Lung (tissue), 12 donors: ENCODE results near the gene RING1. TPM values are rescaled to one million over a fixed set of nuclear protein-coding genes. Genes with fewer than 3 reads are reported as not detected.

ENCODE experiments used
- ATAC-seq: fragments of 200-7000 bp; cut with Tn5 transposase; one replicate; pipeline ENCODE4 v1.9.1; 2020; ENCODE audit warnings: moderate number of reproducible peaks; ENCODE audit not compliant: insufficient read depth, low FRiP score
- DNase-seq, 3 donors: peaks; one replicate each; pipeline ENCODE4 v3.0.0-alpha.2; 2013 to 2017
- H3K27ac ChIP-seq, 2 donors: one replicate each; pipeline ENCODE4 v1.5.1; 2013; ENCODE audit warnings: mild to moderate bottlenecking in 2 of 2, moderate library complexity in 2 of 2, control low read depth in 1 of 2, inconsistent platforms in 1 of 2, low read depth in 1 of 2, low read length in 1 of 2
- H3K27me3 ChIP-seq, 3 donors: one replicate each; pipeline ENCODE4 v1.5.1; 2013; ENCODE audit warnings: low read length in 2 of 3; ENCODE audit not compliant: control insufficient read depth in 3 of 3, insufficient read depth in 3 of 3
- H3K36me3 ChIP-seq, 4 donors: one replicate each; pipeline ENCODE4 v1.5.1; 2013; ENCODE audit warnings: low read length in 4 of 4, mild to moderate bottlenecking in 1 of 4, moderate library complexity in 1 of 4; ENCODE audit not compliant: control insufficient read depth in 4 of 4, insufficient read depth in 4 of 4
- H3K4me1 ChIP-seq, 5 donors: one replicate each; pipeline ENCODE4 v1.5.1; 2013; ENCODE audit warnings: low read length in 5 of 5, mild to moderate bottlenecking in 2 of 5, moderate library complexity in 1 of 5; ENCODE audit not compliant: control insufficient read depth in 5 of 5, insufficient read depth in 5 of 5
- H3K4me3 ChIP-seq: one replicate; pipeline ENCODE4 v1.5.1; 2013; ENCODE audit warnings: mild to moderate bottlenecking, control low read depth, moderate library complexity
- H3K9ac ChIP-seq, 2 donors: one replicate each; pipeline ENCODE4 v1.5.1; 2013; ENCODE audit warnings: low read length in 2 of 2, control low read depth in 1 of 2; ENCODE audit not compliant: insufficient read depth in 1 of 2
- H3K9me3 ChIP-seq, 4 donors: one replicate each; pipeline ENCODE4 v1.5.1; 2013; ENCODE audit warnings: low read length in 3 of 4, mild to moderate bottlenecking in 1 of 4, moderate library complexity in 1 of 4; ENCODE audit not compliant: control insufficient read depth in 4 of 4, insufficient read depth in 3 of 4
- WGBS, 2 donors: extraction: QIAGEN DNeasy Blood & Tissue Kit; methylation state at CpG; one replicate each; pipeline ENCODE4 v1.1.7; 2013; 5-methylcytosine and 5-hydroxymethylcytosine counted together
- polyA plus RNA-seq, 2 donors: library from polyadenylated mRNA; stranded (reverse); fragments of 200-250 nt; gene quantifications; one replicate each; pipeline ENCODE4 v1.2.1, GENCODE V29; 2013
- total RNA-seq, 2 donors: library from RNA; depleted of rRNA in 1 of 2; stranded (reverse); fragments of >200 nt in 1 of 2; gene quantifications; one replicate each; pipeline ENCODE4 v1.2.1, GENCODE V29; 2014 to 2021
- TF ChIP-seq, protein P1 (sequence below): IDR thresholded peaks from 2 replicates; pipeline ENCODE4 v1.5.1; 2012; ENCODE audit warnings: mild to moderate bottlenecking; ENCODE audit errors: control extremely low read depth, extremely low read depth
- donor health status: control.
- donor health status: control.
- donor health status: Bipolar disorder and iron deficiency.
- donor health status: healthy.
- donor health status: DM: yes; HTN: yes; CAD: no.

RING1 gene
- total and polyA plus RNA-seq, 4 donors, result 30.0 to 46.6 (median 38.9) TPM

DNA sequence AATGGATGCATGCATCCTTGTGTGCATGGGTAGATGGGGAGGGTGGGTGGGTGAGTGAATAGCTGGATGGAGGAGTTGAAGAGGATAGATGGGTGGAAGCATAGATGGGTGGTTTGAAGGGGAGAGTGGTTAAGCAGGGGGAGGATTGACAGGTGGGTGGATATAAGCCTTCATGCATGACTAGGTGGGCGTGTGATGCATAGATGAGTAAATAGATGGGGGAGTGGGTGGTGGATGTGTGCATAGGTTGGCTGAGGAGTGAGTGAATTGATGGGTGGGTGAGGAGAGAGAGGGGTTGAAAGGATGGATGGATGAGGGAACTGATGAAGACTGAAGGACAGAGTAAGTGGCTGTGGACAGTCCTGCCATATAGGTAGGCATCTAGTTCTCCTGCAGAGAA, 20.5 kb upstream of the RING1 start:
- H3K9ac ChIP-seq, result no peak overlapping the region
- H3K36me3 ChIP-seq, result no peaks in the 10 kb centered on the region
- H3K27ac ChIP-seq, result no peak overlapping the region
- H3K9me3 ChIP-seq, result no peaks in the 10 kb centered on the region
- TF ChIP-seq, protein P1, sequence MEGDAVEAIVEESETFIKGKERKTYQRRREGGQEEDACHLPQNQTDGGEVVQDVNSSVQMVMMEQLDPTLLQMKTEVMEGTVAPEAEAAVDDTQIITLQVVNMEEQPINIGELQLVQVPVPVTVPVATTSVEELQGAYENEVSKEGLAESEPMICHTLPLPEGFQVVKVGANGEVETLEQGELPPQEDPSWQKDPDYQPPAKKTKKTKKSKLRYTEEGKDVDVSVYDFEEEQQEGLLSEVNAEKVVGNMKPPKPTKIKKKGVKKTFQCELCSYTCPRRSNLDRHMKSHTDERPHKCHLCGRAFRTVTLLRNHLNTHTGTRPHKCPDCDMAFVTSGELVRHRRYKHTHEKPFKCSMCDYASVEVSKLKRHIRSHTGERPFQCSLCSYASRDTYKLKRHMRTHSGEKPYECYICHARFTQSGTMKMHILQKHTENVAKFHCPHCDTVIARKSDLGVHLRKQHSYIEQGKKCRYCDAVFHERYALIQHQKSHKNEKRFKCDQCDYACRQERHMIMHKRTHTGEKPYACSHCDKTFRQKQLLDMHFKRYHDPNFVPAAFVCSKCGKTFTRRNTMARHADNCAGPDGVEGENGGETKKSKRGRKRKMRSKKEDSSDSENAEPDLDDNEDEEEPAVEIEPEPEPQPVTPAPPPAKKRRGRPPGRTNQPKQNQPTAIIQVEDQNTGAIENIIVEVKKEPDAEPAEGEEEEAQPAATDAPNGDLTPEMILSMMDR, result no peak
- H3K4me1 ChIP-seq, result peaks cover 0 to 10% (median 3%) of the 10 kb centered on the region in 5 donors
- DNase-seq (no peak), ATAC-seq (no peak)
- 93 to 100% methylated on average over 1 of the region's 1 CpG for WGBS, 2 donors
- peaks cover 0 to 20% (median 18%) of the 10 kb centered on the region in 3 donors for H3K27me3 ChIP-seq
- H3K4me3 ChIP-seq, result no peak overlapping the region

DNA sequence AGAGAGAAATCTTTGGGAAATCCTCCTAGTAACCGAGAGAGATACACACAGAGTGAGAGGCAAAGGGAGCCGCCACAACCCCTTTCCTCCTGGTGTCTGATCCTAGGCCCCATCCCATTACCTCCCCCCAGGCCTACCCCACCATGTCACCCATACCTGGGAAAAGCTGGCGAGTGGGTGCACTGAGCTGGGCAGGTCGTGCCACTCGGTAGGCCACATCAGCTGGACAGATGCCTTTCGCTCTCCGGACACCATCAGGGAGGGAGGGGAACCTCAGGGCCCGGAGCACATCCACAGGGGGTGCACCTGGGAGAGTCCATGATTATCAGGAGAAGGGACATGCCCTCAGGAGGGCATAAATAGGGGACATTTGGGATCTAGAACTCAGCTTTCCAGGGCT, 19.1 kb upstream of the RING1 start:
- ATAC-seq, result no peak
- 90% methylated on average over 8 of the region's 8 CpGs for WGBS, 2 donors
- no peak for DNase-seq

DNA sequence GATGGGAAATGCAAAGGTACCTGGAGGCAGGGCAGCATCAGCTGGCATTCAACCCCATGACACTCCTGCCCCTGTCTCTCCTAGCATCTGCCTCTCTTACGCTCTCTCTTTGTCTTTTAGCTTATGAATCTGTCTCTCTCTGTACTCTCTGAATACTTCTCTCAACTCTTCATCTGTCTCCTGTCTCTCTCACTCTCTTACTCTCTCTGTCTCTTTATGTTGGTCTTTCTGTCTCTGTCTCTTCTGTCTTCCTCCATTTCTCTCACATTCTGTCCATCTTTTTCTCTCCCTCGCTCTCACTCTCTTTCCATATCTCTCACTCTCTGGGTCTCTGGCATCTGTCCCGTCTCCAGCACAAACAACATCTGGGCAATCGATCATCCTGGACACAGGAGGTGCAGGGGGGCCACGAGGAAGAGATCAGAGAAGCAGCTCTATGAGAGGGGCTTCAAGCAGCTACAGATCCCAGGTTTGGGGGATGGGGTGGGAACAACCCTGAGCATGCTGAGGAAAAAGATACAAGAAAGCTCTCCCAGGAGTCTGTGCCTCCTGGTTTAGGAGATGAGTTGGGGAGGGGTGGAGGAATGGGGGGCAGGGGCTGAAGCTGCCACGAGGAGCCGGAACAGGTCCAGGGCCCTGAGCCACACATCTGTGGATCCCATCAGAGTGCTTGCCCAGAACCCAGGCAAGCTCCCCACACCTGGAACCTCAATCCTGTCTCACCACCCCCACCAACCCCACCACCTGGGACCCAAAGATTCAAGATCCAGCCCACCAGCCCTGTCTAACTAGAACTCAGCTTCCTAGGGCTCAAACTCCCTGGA, 18.5 kb upstream of the RING1 start:
- DNase-seq (no peak), ATAC-seq (no peak)
- no peak overlapping the region for H3K9ac ChIP-seq
- no peaks in the 10 kb centered on the region for H3K9me3 ChIP-seq
- 72 to 82% methylated on average over 7 of the region's 7 CpGs for WGBS, 2 donors
- H3K27ac ChIP-seq, result no peak overlapping the region
- H3K36me3 ChIP-seq, result peaks cover 0 to 8% (median 2%) of the 10 kb centered on the region in 4 donors
- H3K4me1 ChIP-seq, result peaks cover 0 to 17% (median 5%) of the 10 kb centered on the region in 5 donors
- no peak overlapping the region for H3K4me3 ChIP-seq
- TF ChIP-seq, protein P1, result no peak
- H3K27me3 ChIP-seq, result peaks cover 0 to 21% (median 18%) of the 10 kb centered on the region in 3 donors

More for the DNA sequence above, 19.1 kb upstream of the RING1 start:
- H3K27me3 ChIP-seq, result peaks cover 0 to 21% (median 18%) of the 10 kb centered on the region in 3 donors
- H3K4me3 ChIP-seq, result no peak overlapping the region
- H3K4me1 ChIP-seq, result peaks cover 0 to 17% (median 5%) of the 10 kb centered on the region in 5 donors
- H3K9ac ChIP-seq, result no peak overlapping the region
- no peaks in the 10 kb centered on the region for H3K9me3 ChIP-seq
- TF ChIP-seq, protein P1, result no peak
- H3K36me3 ChIP-seq, result peaks cover 0 to 1% (median 0%) of the 10 kb centered on the region in 4 donors
- no peak overlapping the region for H3K27ac ChIP-seq
